Adrenal gland (tissue), 5 donors: ENCODE measurements around the gene CHTOP.

Source experiments
- POLR2A ChIP-seq, 2 donors: fragments of 450-650 bp; IDR thresholded peaks; one replicate each; pipeline ENCODE4 v1.6.1; 2017; ENCODE audit warnings: antibody characterized with exemption in 2 of 2, mild to moderate bottlenecking in 2 of 2, moderate library complexity in 1 of 2
- TF ChIP-seq, protein P1 (sequence below), 6 experiments: fragments of 450-650 bp in 4 of 6; fragments of 200-600 bp in 2 of 6; sonication (generic) in 1 of 6; IDR thresholded peaks; 1 replicate in 5 of 6; 2 replicates in 1 of 6; pipeline versions ENCODE4 v1.5.1 to v1.8.0; 2016 to 2021; ENCODE audit warnings: antibody characterized with exemption in 6 of 6, mild to moderate bottlenecking in 2 of 6, moderate library complexity in 1 of 6
- donor health status: DM: no; HTN: no; CAD: no.

DNA sequence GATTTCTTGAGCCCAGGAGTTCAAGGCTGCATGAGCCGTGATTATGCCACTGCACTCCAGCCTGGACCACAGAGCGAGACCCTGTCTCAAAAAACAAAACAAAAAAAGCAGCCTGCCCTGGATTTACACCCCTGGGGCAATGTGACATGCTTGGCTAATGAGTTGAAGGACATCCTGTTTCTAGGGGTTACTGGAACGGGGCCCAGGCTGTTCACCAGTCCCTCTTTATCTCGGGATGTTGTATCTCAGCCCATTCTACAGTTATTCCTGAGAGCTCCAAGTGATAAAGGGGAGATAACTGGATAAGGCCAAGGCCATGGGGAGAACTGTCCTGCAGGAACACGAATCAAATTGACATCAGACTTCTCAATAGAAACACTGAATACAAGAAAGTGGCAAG is 46.6 kb upstream of the CHTOP start:
- TF ChIP-seq, protein P1, sequence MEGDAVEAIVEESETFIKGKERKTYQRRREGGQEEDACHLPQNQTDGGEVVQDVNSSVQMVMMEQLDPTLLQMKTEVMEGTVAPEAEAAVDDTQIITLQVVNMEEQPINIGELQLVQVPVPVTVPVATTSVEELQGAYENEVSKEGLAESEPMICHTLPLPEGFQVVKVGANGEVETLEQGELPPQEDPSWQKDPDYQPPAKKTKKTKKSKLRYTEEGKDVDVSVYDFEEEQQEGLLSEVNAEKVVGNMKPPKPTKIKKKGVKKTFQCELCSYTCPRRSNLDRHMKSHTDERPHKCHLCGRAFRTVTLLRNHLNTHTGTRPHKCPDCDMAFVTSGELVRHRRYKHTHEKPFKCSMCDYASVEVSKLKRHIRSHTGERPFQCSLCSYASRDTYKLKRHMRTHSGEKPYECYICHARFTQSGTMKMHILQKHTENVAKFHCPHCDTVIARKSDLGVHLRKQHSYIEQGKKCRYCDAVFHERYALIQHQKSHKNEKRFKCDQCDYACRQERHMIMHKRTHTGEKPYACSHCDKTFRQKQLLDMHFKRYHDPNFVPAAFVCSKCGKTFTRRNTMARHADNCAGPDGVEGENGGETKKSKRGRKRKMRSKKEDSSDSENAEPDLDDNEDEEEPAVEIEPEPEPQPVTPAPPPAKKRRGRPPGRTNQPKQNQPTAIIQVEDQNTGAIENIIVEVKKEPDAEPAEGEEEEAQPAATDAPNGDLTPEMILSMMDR (IDR thresholded peaks at IDR 0.05): no peak
- no peak for TF ChIP-seq POLR2A (IDR thresholded peaks at IDR 0.05)
